Measurements from ENCODE around the gene TNFRSF12A.

Gene TNFRSF12A

DNA sequence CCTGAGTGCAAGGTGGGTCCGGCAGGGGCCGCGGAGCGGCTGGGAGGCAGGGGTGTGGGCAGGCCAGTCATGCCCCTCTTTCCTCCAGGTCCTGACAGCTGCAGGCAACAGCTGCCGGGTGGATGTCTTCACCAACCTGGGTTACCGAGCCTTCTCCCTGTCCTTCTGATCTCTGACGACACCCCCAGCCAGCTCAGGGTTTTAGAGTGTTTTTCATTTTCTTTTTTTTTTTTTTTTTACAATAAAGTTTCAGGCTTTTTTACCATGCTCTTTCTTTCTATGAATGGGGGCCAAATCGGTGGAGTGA is 7.3 kb downstream of the TNFRSF12A start:
- DNase-seq: no peak

GRCh38 chr16:3027983-3028715 is 8.0 kb downstream of the TNFRSF12A start:
- DNase-seq: peak; percentile 87

DNA sequence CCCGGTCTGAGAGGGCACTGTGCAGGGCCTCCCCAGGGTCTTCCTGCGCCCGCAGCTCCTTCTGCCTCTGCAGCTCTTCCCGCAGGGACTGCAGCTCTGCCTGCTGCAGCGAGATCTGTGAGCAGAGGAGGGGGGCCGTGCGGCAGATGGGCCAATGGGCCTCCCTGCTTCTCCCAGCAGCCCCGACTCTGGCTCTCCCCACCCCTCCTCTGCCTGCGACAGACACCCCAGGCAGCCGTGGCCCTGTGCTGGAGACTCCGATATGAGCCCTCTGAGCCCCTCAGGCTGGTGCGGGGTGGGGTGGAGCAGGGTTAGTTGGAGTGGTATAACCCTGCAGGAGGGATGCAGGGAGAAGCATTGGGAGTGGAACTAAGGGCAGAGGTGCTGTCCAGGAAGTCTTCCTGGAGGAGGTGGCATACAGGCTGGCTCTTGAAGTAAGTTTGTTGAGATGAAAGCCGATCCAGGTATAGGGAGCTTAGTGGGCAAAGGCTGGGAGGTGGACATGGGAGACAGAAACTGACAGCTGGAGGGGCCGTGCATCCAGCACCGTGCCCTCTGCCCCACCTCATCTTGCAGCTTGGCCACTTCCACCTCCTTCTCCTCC is 8.7 kb downstream of the TNFRSF12A start:
- DNase-seq: no peak

- peak; percentile 28 for DNase-seq
These were observed 9.5 kb downstream of the TNFRSF12A start for GRCh38 chr16:3029491-3030221.

DNA sequence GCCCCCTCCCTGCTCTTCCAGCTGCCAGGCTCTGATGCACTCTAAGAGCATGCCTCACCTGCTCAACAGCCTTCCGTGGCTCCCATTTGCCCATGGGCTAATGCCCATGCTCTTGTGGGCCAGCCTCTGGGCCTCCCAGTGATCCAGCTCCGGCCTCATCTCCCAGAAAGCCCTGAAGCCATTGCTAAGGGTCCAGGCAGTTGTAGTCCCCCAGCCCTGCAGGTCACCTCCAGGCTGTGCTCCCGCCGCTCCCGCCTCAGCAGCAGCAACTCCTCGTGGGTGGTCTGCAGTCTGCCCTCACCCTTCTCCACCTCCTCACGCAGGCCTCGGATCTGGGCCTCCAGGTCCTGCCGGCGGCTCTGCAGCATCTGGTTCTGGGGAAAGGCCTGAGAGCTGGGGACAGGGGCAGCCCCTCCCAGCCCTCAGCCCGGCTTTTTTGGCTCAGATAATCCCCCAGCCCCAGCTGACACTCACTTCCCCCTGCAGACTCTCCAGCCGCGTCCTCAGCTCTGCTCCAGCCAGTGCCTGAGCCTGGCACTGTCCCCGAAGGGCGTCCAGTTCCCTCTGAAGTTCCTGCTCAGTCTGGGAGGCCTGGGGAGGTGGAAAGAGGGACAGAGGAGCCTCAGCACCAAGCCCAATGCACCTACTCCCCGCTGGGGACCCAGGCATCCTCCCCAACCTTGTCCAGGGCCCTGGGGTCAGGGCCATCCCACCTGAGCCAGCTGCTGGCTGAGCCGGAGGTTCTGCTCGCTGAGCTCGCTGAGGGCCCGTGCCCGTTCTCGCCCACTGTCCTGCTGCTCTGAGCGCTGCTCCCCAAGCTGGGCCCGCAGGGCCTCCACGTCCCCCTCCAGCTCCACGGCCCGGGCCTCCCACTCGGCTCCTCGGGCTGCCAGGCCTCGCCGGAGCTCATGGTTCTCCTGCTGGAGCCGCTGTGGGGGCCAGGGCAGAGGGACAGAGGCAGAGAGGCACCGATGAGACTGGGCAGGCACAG is 10.3 kb downstream of the TNFRSF12A start:
- DNase-seq: no peak

- no peak for DNase-seq
These were observed 12.5 kb downstream of the TNFRSF12A start for GRCh38 chr16:3032624-3033023.

- no peak for DNase-seq
These were observed 15.3 kb downstream of the TNFRSF12A start for GRCh38 chr16:3035289-3035971.

GRCh38 chr16:3035972-3036725 is 16.0 kb downstream of the TNFRSF12A start:
- DNase-seq: no peak

DNA sequence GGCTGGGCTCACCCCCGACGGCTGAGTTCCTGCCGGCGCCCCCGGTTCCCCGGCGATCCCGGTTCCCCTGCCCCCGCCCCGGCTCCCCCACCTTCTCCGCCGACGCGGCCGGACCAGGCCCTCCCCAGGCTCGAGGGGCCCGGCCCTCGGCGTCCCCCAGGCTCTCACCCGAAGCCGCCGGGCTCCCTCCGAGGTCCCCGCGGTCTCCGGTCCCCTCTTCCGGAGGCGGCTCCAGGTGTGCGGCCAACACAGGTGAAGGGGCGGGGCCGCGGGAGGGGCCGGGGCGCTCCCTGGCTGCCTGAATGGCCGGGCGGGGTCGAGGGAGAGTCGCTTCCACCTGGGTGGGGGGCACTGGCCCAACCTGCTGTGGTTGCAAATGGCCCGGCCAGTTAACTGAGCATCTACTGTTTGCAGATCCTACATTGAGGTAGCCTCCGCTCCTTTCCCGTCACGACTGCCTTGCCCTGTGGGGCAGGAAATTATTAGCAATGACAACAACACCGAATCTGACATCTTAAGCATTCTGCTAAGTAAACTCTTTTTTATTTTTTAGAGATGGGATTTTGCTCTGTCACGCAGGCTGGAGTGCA is 16.7 kb downstream of the TNFRSF12A start, which contains the start of gene BICDL2:
BICDL2 (minus strand) TSS at position 219 of the 590 bp plus-strand sequence. CDS start 1,448 bp downstream, outside the sequence.
- DNase-seq: no peak

DNA sequence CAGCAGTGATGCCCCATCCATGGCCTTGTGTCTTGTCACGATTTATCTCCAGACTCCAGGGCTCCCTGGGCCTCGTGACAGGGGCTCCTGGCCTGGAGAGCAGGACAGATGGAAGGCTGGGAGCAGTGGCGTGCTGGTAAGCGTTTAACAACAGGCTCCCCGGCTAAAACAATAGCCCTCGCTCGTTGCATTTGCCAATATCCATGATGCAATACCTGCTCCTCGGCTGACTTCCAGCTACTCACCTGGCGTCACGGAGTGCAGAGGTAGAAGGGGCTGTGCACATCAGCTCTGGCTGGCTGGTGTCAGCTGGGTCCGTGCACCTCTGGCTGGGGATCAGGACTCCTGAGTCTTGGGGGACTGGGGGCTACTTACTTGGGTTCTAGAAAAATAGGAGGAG is 18.1 kb downstream of the TNFRSF12A start:
- no peak for DNase-seq

- DNase-seq: no peak
These were observed 18.7 kb downstream of the TNFRSF12A start for GRCh38 chr16:3038896-3039295.

DNA sequence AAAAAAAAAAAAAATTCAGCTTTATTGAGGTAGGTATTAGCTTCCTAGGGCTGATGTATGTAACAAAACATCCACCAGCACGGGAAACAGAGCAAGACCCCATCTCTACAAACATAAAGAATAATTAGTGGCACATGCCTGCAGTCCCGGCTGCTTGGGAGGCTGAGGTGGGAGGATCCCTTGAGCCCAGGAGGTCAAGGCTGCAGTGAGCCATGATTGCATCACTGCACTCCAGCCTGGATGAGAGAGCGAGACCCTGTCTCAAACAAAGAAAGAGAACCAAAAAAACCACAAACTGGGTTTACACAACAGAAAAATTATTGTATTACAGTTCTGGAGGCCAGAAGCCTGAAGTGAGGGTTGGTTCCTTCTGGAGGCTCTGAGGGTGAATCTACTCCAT is 22.2 kb downstream of the TNFRSF12A start:
- no peak for DNase-seq

GRCh38 chr16:3044708-3045107 is 24.5 kb downstream of the TNFRSF12A start:
- DNase-seq: no peak

GRCh38 chr16:3045758-3046640 is 25.8 kb downstream of the TNFRSF12A start, which contains the start of gene MMP25:
Gene MMP25, plus strand, starts transcription at chr16:3046561. Its CDS starts 357 bp downstream, at chr16:3046918.
- no peak for DNase-seq

GRCh38 chr16:3046641-3047386 is 26.6 kb downstream of the TNFRSF12A start:
- no peak for DNase-seq

GRCh38 chr16:3047387-3047720 is 27.2 kb downstream of the TNFRSF12A start:
- DNase-seq: no peak

DNA sequence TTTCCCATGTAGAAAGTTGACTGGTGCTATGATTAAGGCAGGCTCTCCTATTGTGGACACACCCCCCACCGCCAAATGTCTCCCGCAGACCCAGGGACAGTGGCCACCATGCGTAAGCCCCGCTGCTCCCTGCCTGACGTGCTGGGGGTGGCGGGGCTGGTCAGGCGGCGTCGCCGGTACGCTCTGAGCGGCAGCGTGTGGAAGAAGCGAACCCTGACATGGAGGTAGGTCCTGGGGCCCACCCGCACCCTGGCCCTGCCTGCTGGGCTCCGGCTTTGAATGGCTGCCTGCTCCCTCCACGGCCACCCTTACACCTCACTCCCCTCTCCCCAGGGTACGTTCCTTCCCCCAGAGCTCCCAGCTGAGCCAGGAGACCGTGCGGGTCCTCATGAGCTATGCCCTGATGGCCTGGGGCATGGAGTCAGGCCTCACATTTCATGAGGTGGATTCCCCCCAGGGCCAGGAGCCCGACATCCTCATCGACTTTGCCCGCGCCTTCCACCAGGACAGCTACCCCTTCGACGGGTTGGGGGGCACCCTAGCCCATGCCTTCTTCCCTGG is 29.8 kb downstream of the TNFRSF12A start:
- DNase-seq: no peak

DNA sequence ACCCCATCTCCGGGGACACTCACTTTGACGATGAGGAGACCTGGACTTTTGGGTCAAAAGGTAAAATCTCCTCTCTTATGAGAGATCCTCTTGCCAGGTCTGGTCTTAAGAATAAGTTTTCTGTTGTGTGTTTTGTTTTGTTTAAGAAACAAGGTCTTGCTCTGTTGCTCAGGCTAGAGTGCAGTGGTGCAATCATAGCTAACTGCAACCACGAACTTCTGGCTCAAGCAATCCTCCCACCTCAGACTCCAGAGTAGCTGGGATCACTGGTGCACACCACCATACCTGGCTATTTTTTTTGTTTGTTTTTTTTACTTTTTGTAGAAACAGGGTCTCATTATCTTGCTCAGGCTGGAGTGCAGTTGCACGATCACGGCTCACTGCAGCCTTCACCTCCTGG is 30.3 kb downstream of the TNFRSF12A start:
- DNase-seq: no peak

GRCh38 chr16:3051009-3051408 is 30.8 kb downstream of the TNFRSF12A start:
- DNase-seq: no peak
